ENCODE measurements around the gene ZBTB45.

GRCh38 chr19:58491393-58491792 lies 28.2 kb downstream of the ZBTB45 start:
- TF ChIP-seq CTCF (IDR thresholded peaks at IDR 0.05 in 2 of 3, conservative IDR thresholded peaks at IDR 0.05 in 1 of 3; ENCODE audit: control insufficient read depth in 2 of 3, extremely low read depth in 1 of 3, insufficient read depth in 1 of 3, low read depth in 3 of 3, low read length in 3 of 3) (no peak), CREM (IDR thresholded peaks at IDR 0.05; ENCODE audit: low read depth) (no peak)

Measured in GM12878 (cell line).